ENCODE data around the gene SUSD1. TPM values are rescaled to one million over a fixed set of nuclear protein-coding genes. Genes with fewer than 3 reads are reported as not detected.

Gene SUSD1
- total and polyA plus RNA-seq, 2 donors (not counting 1 experiment from before 2014, with no cell fraction given) = 5.7 to 7.5 TPM

DNA sequence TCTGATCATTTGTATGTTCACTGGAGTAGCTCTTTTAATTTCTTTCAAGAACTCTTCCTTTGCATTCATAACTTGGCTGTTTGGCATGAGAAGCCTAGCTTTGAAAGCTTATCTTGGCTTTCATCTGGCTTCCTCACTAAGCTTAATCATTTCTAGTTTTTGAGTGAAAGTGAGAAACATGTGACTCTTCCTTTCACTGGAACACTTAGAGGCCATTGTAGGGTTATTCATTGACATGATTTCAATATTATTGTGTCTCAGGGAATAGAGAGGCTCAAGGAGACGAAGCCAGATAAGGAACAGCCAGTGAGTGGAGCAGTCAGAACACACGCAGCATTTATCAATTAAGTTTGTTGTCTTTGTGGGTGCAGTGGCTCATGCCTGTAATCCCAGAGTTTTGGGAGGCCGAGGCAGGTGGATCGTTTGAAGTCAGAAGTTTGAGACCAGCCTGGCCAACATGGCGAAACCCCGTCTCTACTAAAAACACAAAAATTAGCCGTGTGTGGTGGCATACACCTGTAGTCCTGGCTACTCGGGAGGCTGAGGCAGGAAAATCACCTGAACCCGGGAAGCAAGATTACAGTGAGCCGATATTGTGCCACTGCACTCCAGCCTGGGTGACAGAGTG lies 180.2 kb downstream of the SUSD1 start:
- intact Hi-C loops (cut with micrococcal nuclease) = no loop called here
- no peaks in the 10 kb centered on the region for H3K9me3 Mint-ChIP-seq (ENCODE audit: insufficient read depth)
- H3K9ac ChIP-seq (ENCODE audit: low read length) = no peak overlapping the region
- H3K27ac ChIP-seq (ENCODE audit: low read length in 2 of 2) = no peak overlapping the region
- DNase-seq (no peak), ATAC-seq (ENCODE audit: low read depth) (no peak)
- peaks cover 32% of the 10 kb centered on the region for H3K4me1 Mint-ChIP-seq
- no peak overlapping the region for H2AFZ ChIP-seq (ENCODE audit: insufficient read depth, low read depth, low read length, poor library complexity, severe bottlenecking)
- POLR2A ChIA-PET = interaction anchor here (0.6 kb wide), 1 partner anchor 11 kb away, joined by 7 read pairs; no protein-coding TSS in a partner anchor
- H3K27me3 Mint-ChIP-seq = no peaks in the 10 kb centered on the region
- TF ChIP-seq EZH2 (IDR thresholded peaks at IDR 0.05; ENCODE audit: borderline replicate concordance, insufficient read depth, low read depth, low read length, poor library complexity, severe bottlenecking) (no peak), CTCF (IDR thresholded peaks at IDR 0.05) (no peak)
- peaks cover 21 to 23% of the 10 kb centered on the region in 2 donors for H3K4me1 ChIP-seq (ENCODE audit: control insufficient read depth in 2 of 2, insufficient read depth in 2 of 2, low read length in 2 of 2)
- H4K20me1 ChIP-seq (ENCODE audit: control insufficient read depth, insufficient read depth, low read length, poor library complexity, severe bottlenecking) = no peaks in the 10 kb centered on the region
- CTCF ChIA-PET = interaction anchor here (0.7 to 2.1 kb wide), 5 partner anchors 8 to 99 kb away, joined by 3 to 5 read pairs (median 3); partner anchors contain the start of gene UGCG
- peak overlapping the region; percentile 71 for H3K27ac Mint-ChIP-seq
- no peaks in the 10 kb centered on the region for H3K79me2 ChIP-seq (ENCODE audit: control insufficient read depth, insufficient read depth, low read length)
- no peak overlapping the region for H3K4me2 ChIP-seq (replicated peaks; ENCODE audit: low read depth, low read length, poor library complexity, severe bottlenecking)
- WGBS (ENCODE audit: insufficient coverage) = 90% methylated on average over 9 of the region's 10 CpGs
- H3K4me3 ChIP-seq (ENCODE audit: control extremely low read depth in 1 of 5, extremely low read depth in 1 of 5, insufficient read depth in 1 of 5, low read depth in 2 of 5, low read length in 4 of 5) = no peak overlapping the region
- no peak overlapping the region for H3K4me3 Mint-ChIP-seq
- no peaks in the 10 kb centered on the region for H3K27me3 ChIP-seq (replicated peaks in 1 of 4; ENCODE audit: control extremely low read depth in 1 of 4, control insufficient read depth in 3 of 4, insufficient read depth in 4 of 4, low read length in 3 of 4)
- H3K36me3 ChIP-seq (replicated peaks in 1 of 2; ENCODE audit: control extremely low read depth in 1 of 2, control insufficient read depth in 1 of 2, extremely low read depth in 1 of 2, insufficient read depth in 2 of 2, low read length in 1 of 2) = no peaks in the 10 kb centered on the region
- H3K9me3 ChIP-seq (ENCODE audit: control extremely low read depth in 1 of 3, control insufficient read depth in 2 of 3, insufficient read depth in 1 of 3, low read length in 2 of 3) = peaks cover 0 to 9% (median 2%) of the 10 kb centered on the region in 3 donors

- CTCF ChIA-PET = interaction anchor here (1.5 to 2.1 kb wide), 2 partner anchors 9 to 81 kb away, joined by 5 read pairs; no protein-coding TSS in a partner anchor
- H2AFZ ChIP-seq (ENCODE audit: insufficient read depth, low read depth, low read length, poor library complexity, severe bottlenecking) = peak overlapping the region; percentile 49
These were observed 181.8 kb downstream of the SUSD1 start for GRCh38 chr9:111993319-111993718.

More at GRCh38 chr9:111993319-111993718, 181.8 kb downstream of the SUSD1 start:
- H3K9me3 Mint-ChIP-seq (ENCODE audit: insufficient read depth) = no peaks in the 10 kb centered on the region
- no peaks in the 10 kb centered on the region for H3K27me3 ChIP-seq (replicated peaks in 1 of 4; ENCODE audit: control extremely low read depth in 1 of 4, control insufficient read depth in 3 of 4, insufficient read depth in 4 of 4, low read length in 3 of 4)
- no peaks in the 10 kb centered on the region for H3K79me2 ChIP-seq (ENCODE audit: control insufficient read depth, insufficient read depth, low read length)
- H3K4me2 ChIP-seq (replicated peaks; ENCODE audit: low read depth, low read length, poor library complexity, severe bottlenecking) = peak overlapping the region; percentile 37
- TF ChIP-seq CTCF (IDR thresholded peaks at IDR 0.05) = no peak
- no peak for TF ChIP-seq EZH2 (IDR thresholded peaks at IDR 0.05; ENCODE audit: borderline replicate concordance, insufficient read depth, low read depth, low read length, poor library complexity, severe bottlenecking)
- ATAC-seq (ENCODE audit: low read depth) (no peak), DNase-seq (no peak)
- H3K27ac ChIP-seq (ENCODE audit: low read length in 2 of 2) = no peak overlapping the region
- peaks cover 32% of the 10 kb centered on the region for H3K4me1 Mint-ChIP-seq
- H4K20me1 ChIP-seq (ENCODE audit: control insufficient read depth, insufficient read depth, low read length, poor library complexity, severe bottlenecking) = no peaks in the 10 kb centered on the region
- H3K36me3 ChIP-seq (replicated peaks in 1 of 2; ENCODE audit: control extremely low read depth in 1 of 2, control insufficient read depth in 1 of 2, extremely low read depth in 1 of 2, insufficient read depth in 2 of 2, low read length in 1 of 2) = no peaks in the 10 kb centered on the region
- H3K4me3 Mint-ChIP-seq = peak overlapping the region; percentile 24
- H3K4me3 ChIP-seq (ENCODE audit: control extremely low read depth in 1 of 5, extremely low read depth in 1 of 5, insufficient read depth in 1 of 5, low read depth in 2 of 5, low read length in 4 of 5) = no peak overlapping the region
- POLR2A ChIA-PET = interaction anchor here (0.6 to 0.7 kb wide), 2 partner anchors 13 to 95 kb away, joined by 7 to 8 read pairs; no protein-coding TSS in a partner anchor
- H3K9me3 ChIP-seq (ENCODE audit: control extremely low read depth in 1 of 3, control insufficient read depth in 2 of 3, insufficient read depth in 1 of 3, low read length in 2 of 3) = peaks cover 0 to 9% (median 2%) of the 10 kb centered on the region in 3 donors
- H3K9ac ChIP-seq (ENCODE audit: low read length) = no peak overlapping the region
- peak overlapping the region; percentile 43 for H3K27ac Mint-ChIP-seq
- WGBS (ENCODE audit: insufficient coverage) = no CpG with 5 or more reads among the region's 1 CpG
- intact Hi-C loops (cut with micrococcal nuclease) = no loop called here
- H3K4me1 ChIP-seq (ENCODE audit: control insufficient read depth in 2 of 2, insufficient read depth in 2 of 2, low read length in 2 of 2) = peaks cover 21 to 23% of the 10 kb centered on the region in 2 donors
- no peaks in the 10 kb centered on the region for H3K27me3 Mint-ChIP-seq

Measured in B cell (primary cell).